ENCODE results near the gene ARPC5.

The ARPC5 gene

GRCh38 chr1:183595537-183595936 lies 40.0 kb downstream of the ARPC5 start:
- DNase-seq (ENCODE audit: low read depth), result no peak
- Histone ChIP-seq H3K9ac (ENCODE audit: low read length) (no peak overlapping the region), H3K4me1 (ENCODE audit: control insufficient read depth, insufficient read depth, low read length) (peaks cover 25% of the 10 kb centered on the region), H3K36me3 (ENCODE audit: control insufficient read depth, insufficient read depth, low read length, severe bottlenecking) (no peaks in the 10 kb centered on the region), H3K4me3 (ENCODE audit: low read length) (no peak overlapping the region), H3K9me3 (ENCODE audit: control insufficient read depth, low read length) (no peaks in the 10 kb centered on the region), H3K27me3 (replicated peaks; ENCODE audit: control insufficient read depth, insufficient read depth, low read length) (no peaks in the 10 kb centered on the region)

- no peaks in the 10 kb centered on the region for H3K27me3 ChIP-seq (replicated peaks; ENCODE audit: control insufficient read depth, insufficient read depth, low read length)
- H3K36me3 ChIP-seq (ENCODE audit: control insufficient read depth, insufficient read depth, low read length, severe bottlenecking), result no peaks in the 10 kb centered on the region
- peaks cover 9% of the 10 kb centered on the region for H3K4me1 ChIP-seq (ENCODE audit: control insufficient read depth, insufficient read depth, low read length)
- no peaks in the 10 kb centered on the region for H3K9me3 ChIP-seq (ENCODE audit: control insufficient read depth, low read length)
- H3K9ac ChIP-seq (ENCODE audit: low read length), result no peak overlapping the region
- DNase-seq (ENCODE audit: low read depth), result no peak
- no peak overlapping the region for H3K4me3 ChIP-seq (ENCODE audit: low read length)
These were observed 42.2 kb downstream of the ARPC5 start for GRCh38 chr1:183593356-183593755.

- H3K4me1 ChIP-seq (ENCODE audit: control insufficient read depth, insufficient read depth, low read length), result peaks cover 3% of the 10 kb centered on the region
- H3K9me3 ChIP-seq (ENCODE audit: control insufficient read depth, low read length), result no peaks in the 10 kb centered on the region
- H3K4me3 ChIP-seq (ENCODE audit: low read length), result no peak overlapping the region
- no peaks in the 10 kb centered on the region for H3K27me3 ChIP-seq (replicated peaks; ENCODE audit: control insufficient read depth, insufficient read depth, low read length)
- H3K36me3 ChIP-seq (ENCODE audit: control insufficient read depth, insufficient read depth, low read length, severe bottlenecking), result no peaks in the 10 kb centered on the region
- H3K9ac ChIP-seq (ENCODE audit: low read length), result no peak overlapping the region
- no peak for DNase-seq (ENCODE audit: low read depth)
These were observed 42.9 kb downstream of the ARPC5 start for GRCh38 chr1:183592733-183593132.

- DNase-seq (ENCODE audit: low read depth), result no peak
- no peaks in the 10 kb centered on the region for H3K36me3 ChIP-seq (ENCODE audit: control insufficient read depth, insufficient read depth, low read length, severe bottlenecking)
- no peak within 1 kb of the TSS for H3K4me3 ChIP-seq (ENCODE audit: low read length)
- no peaks in the 10 kb centered on the region for H3K4me1 ChIP-seq (ENCODE audit: control insufficient read depth, insufficient read depth, low read length)
- no peak within 1 kb of the TSS for H3K9ac ChIP-seq (ENCODE audit: low read length)
- H3K27me3 ChIP-seq (replicated peaks; ENCODE audit: control insufficient read depth, insufficient read depth, low read length), result no peaks in the 10 kb centered on the region
- H3K9me3 ChIP-seq (ENCODE audit: control insufficient read depth, low read length), result no peaks in the 10 kb centered on the region
These were observed 45.1 kb downstream of the ARPC5 start, which contains the start of gene NCF2 for GRCh38 chr1:183590244-183591191. TSS of gene NCF2 (minus strand) at chr1:183590459. CDS start at chr1:183590329, 130 bp downstream.

- H3K36me3 ChIP-seq (ENCODE audit: control insufficient read depth, insufficient read depth, low read length, severe bottlenecking), result no peaks in the 10 kb centered on the region
- H3K4me3 ChIP-seq (ENCODE audit: low read length), result no peak overlapping the region
- no peak for DNase-seq (ENCODE audit: low read depth)
- no peaks in the 10 kb centered on the region for H3K4me1 ChIP-seq (ENCODE audit: control insufficient read depth, insufficient read depth, low read length)
- no peak overlapping the region for H3K9ac ChIP-seq (ENCODE audit: low read length)
- no peaks in the 10 kb centered on the region for H3K9me3 ChIP-seq (ENCODE audit: control insufficient read depth, low read length)
- no peaks in the 10 kb centered on the region for H3K27me3 ChIP-seq (replicated peaks; ENCODE audit: control insufficient read depth, insufficient read depth, low read length)
These were observed 45.7 kb downstream of the ARPC5 start for GRCh38 chr1:183589874-183590243.

- DNase-seq (ENCODE audit: low read depth), result no peak
- Histone ChIP-seq H3K4me3 (ENCODE audit: low read length) (no peak overlapping the region), H3K9ac (ENCODE audit: low read length) (no peak overlapping the region), H3K9me3 (ENCODE audit: control insufficient read depth, low read length) (no peaks in the 10 kb centered on the region), H3K27me3 (replicated peaks; ENCODE audit: control insufficient read depth, insufficient read depth, low read length) (no peaks in the 10 kb centered on the region), H3K36me3 (ENCODE audit: control insufficient read depth, insufficient read depth, low read length, severe bottlenecking) (no peaks in the 10 kb centered on the region), H3K4me1 (ENCODE audit: control insufficient read depth, insufficient read depth, low read length) (no peaks in the 10 kb centered on the region)
These were observed 46.2 kb downstream of the ARPC5 start for GRCh38 chr1:183589384-183589783.

- no peak for DNase-seq (ENCODE audit: low read depth)
- Histone ChIP-seq H3K27me3 (replicated peaks; ENCODE audit: control insufficient read depth, insufficient read depth, low read length) (no peaks in the 10 kb centered on the region), H3K36me3 (ENCODE audit: control insufficient read depth, insufficient read depth, low read length, severe bottlenecking) (no peaks in the 10 kb centered on the region), H3K4me1 (ENCODE audit: control insufficient read depth, insufficient read depth, low read length) (no peaks in the 10 kb centered on the region), H3K9me3 (ENCODE audit: control insufficient read depth, low read length) (no peaks in the 10 kb centered on the region), H3K4me3 (ENCODE audit: low read length) (no peak overlapping the region), H3K9ac (ENCODE audit: low read length) (no peak overlapping the region)
These were observed 46.8 kb downstream of the ARPC5 start for GRCh38 chr1:183588827-183589226.

GRCh38 chr1:183586926-183587325 lies 48.7 kb downstream of the ARPC5 start:
- Histone ChIP-seq H3K4me3 (ENCODE audit: low read length) (no peak overlapping the region), H3K36me3 (ENCODE audit: control insufficient read depth, insufficient read depth, low read length, severe bottlenecking) (no peaks in the 10 kb centered on the region), H3K9me3 (ENCODE audit: control insufficient read depth, low read length) (no peaks in the 10 kb centered on the region), H3K27me3 (replicated peaks; ENCODE audit: control insufficient read depth, insufficient read depth, low read length) (no peaks in the 10 kb centered on the region), H3K9ac (ENCODE audit: low read length) (no peak overlapping the region), H3K4me1 (ENCODE audit: control insufficient read depth, insufficient read depth, low read length) (no peaks in the 10 kb centered on the region)
- DNase-seq (ENCODE audit: low read depth), result no peak

GRCh38 chr1:183586455-183586854 lies 49.1 kb downstream of the ARPC5 start:
- no peak for DNase-seq (ENCODE audit: low read depth)
- no peak overlapping the region for H3K4me3 ChIP-seq (ENCODE audit: low read length)
- H3K9ac ChIP-seq (ENCODE audit: low read length), result no peak overlapping the region
- H3K4me1 ChIP-seq (ENCODE audit: control insufficient read depth, insufficient read depth, low read length), result no peaks in the 10 kb centered on the region
- no peaks in the 10 kb centered on the region for H3K36me3 ChIP-seq (ENCODE audit: control insufficient read depth, insufficient read depth, low read length, severe bottlenecking)
- no peaks in the 10 kb centered on the region for H3K27me3 ChIP-seq (replicated peaks; ENCODE audit: control insufficient read depth, insufficient read depth, low read length)
- H3K9me3 ChIP-seq (ENCODE audit: control insufficient read depth, low read length), result no peaks in the 10 kb centered on the region

GRCh38 chr1:183585038-183585437 lies 50.5 kb downstream of the ARPC5 start:
- no peaks in the 10 kb centered on the region for H3K4me1 ChIP-seq (ENCODE audit: control insufficient read depth, insufficient read depth, low read length)
- no peak for DNase-seq (ENCODE audit: low read depth)
- H3K4me3 ChIP-seq (ENCODE audit: low read length), result no peak overlapping the region
- no peaks in the 10 kb centered on the region for H3K9me3 ChIP-seq (ENCODE audit: control insufficient read depth, low read length)
- H3K9ac ChIP-seq (ENCODE audit: low read length), result no peak overlapping the region
- H3K36me3 ChIP-seq (ENCODE audit: control insufficient read depth, insufficient read depth, low read length, severe bottlenecking), result no peaks in the 10 kb centered on the region
- no peaks in the 10 kb centered on the region for H3K27me3 ChIP-seq (replicated peaks; ENCODE audit: control insufficient read depth, insufficient read depth, low read length)

GRCh38 chr1:183584147-183584546 lies 51.4 kb downstream of the ARPC5 start:
- H3K4me1 ChIP-seq (ENCODE audit: control insufficient read depth, insufficient read depth, low read length), result no peaks in the 10 kb centered on the region
- DNase-seq (ENCODE audit: low read depth), result no peak
- no peaks in the 10 kb centered on the region for H3K27me3 ChIP-seq (replicated peaks; ENCODE audit: control insufficient read depth, insufficient read depth, low read length)
- H3K36me3 ChIP-seq (ENCODE audit: control insufficient read depth, insufficient read depth, low read length, severe bottlenecking), result no peaks in the 10 kb centered on the region
- no peak overlapping the region for H3K4me3 ChIP-seq (ENCODE audit: low read length)
- no peaks in the 10 kb centered on the region for H3K9me3 ChIP-seq (ENCODE audit: control insufficient read depth, low read length)
- H3K9ac ChIP-seq (ENCODE audit: low read length), result no peak overlapping the region
